IMR-90 (cell line): Measurements from ENCODE around the gene SF3B2.

Source experiments
- BHLHE40 ChIP-seq: fragments of 150-350 bp; IDR thresholded peaks from 2 replicates; pipeline ENCODE4 v1.6.1; 2016; ENCODE audit warnings: mild to moderate bottlenecking, low read depth, low read length
- CEBPB ChIP-seq: IDR thresholded peaks from 2 replicates; pipeline ENCODE4 v1.6.1; 2012; ENCODE audit warnings: low read depth, low read length, improper control_type of control experiment
- FOS ChIP-seq: fragments of 150-350 bp; IDR thresholded peaks from 2 replicates; pipeline ENCODE4 v1.6.1; 2016; ENCODE audit warnings: low read depth, low read length
- MAFK ChIP-seq: IDR thresholded peaks from 2 replicates; pipeline ENCODE4 v1.6.1; 2012; ENCODE audit warnings: low read depth, low read length, improper control_type of control experiment
- MXI1 ChIP-seq: IDR thresholded peaks from 2 replicates; pipeline ENCODE4 v1.6.1; 2012; ENCODE audit warnings: low read depth, mild to moderate bottlenecking, low read length, moderate library complexity, borderline replicate concordance
- POLR2A ChIP-seq: IDR thresholded peaks from 2 replicates; pipeline ENCODE4 v1.6.1; 2012; ENCODE audit warnings: mild to moderate bottlenecking, low read depth, low read length
- RAD21 ChIP-seq: IDR thresholded peaks from 2 replicates; pipeline ENCODE4 v1.6.1; 2012; ENCODE audit warnings: low read length, improper control_type of control experiment
- RCOR1 ChIP-seq: IDR thresholded peaks from 2 replicates; pipeline ENCODE4 v1.6.1; 2012; ENCODE audit warnings: mild to moderate bottlenecking, low read length, improper control_type of control experiment; ENCODE audit not compliant: insufficient replicate concordance
- RFX5 ChIP-seq: IDR thresholded peaks from 2 replicates; pipeline ENCODE4 v1.8.0; 2012; ENCODE audit warnings: low read depth, mild to moderate bottlenecking, low read length, moderate library complexity
- TF ChIP-seq, protein P1 (sequence below): fragments of 150-350 bp; IDR thresholded peaks from 2 replicates; pipeline ENCODE4 v1.6.1; 2017; ENCODE audit warnings: mild to moderate bottlenecking, antibody characterized with exemption, low read length, low read depth
- TF ChIP-seq, protein P2 (sequence below): conservative IDR thresholded peaks from 2 replicates; pipeline ENCODE4 v1.5.1; 2012; ENCODE audit warnings: mild to moderate bottlenecking, low read depth, low read length, improper control_type of control experiment

DNA sequence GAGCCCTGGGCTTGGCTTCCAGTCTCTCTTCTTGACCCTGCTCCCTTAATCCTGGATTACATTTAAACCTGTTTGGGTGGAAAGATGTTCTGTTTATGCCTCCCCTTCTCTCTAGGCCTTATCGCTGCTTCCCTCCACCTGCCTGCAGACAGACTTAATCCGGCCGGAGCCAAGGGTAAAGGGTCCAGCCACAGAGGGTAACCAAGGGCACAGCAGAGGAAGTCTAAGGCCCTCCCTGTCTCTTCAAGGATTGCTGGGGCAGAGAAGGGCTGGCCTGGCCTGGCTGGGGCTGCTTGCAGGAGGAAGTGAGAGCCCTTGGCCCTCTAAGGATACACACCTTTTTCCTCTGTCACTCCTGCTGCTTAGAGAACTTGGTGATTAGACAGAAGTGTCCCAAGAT is 5.3 kb upstream of the SF3B2 start:
- TF ChIP-seq, protein P1, sequence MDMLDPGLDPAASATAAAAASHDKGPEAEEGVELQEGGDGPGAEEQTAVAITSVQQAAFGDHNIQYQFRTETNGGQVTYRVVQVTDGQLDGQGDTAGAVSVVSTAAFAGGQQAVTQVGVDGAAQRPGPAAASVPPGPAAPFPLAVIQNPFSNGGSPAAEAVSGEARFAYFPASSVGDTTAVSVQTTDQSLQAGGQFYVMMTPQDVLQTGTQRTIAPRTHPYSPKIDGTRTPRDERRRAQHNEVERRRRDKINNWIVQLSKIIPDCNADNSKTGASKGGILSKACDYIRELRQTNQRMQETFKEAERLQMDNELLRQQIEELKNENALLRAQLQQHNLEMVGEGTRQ: no peak
- TF ChIP-seq BHLHE40 (no peak), POLR2A (no peak), RCOR1 (no peak), RFX5 (no peak), MXI1 (no peak), RAD21 (no peak), CEBPB (no peak), FOS (no peak), MAFK (no peak)
- TF ChIP-seq, protein P2, sequence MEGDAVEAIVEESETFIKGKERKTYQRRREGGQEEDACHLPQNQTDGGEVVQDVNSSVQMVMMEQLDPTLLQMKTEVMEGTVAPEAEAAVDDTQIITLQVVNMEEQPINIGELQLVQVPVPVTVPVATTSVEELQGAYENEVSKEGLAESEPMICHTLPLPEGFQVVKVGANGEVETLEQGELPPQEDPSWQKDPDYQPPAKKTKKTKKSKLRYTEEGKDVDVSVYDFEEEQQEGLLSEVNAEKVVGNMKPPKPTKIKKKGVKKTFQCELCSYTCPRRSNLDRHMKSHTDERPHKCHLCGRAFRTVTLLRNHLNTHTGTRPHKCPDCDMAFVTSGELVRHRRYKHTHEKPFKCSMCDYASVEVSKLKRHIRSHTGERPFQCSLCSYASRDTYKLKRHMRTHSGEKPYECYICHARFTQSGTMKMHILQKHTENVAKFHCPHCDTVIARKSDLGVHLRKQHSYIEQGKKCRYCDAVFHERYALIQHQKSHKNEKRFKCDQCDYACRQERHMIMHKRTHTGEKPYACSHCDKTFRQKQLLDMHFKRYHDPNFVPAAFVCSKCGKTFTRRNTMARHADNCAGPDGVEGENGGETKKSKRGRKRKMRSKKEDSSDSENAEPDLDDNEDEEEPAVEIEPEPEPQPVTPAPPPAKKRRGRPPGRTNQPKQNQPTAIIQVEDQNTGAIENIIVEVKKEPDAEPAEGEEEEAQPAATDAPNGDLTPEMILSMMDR: no peak
